Breast epithelium (tissue), 4 donors: ENCODE measurements around the gene PTPRF. TPM values are rescaled to one million over a fixed set of nuclear protein-coding genes. Genes with fewer than 3 reads are reported as not detected.

Source experiments
- DNase-seq, 2 donors: peaks; one replicate each; pipeline ENCODE4 v3.0.0-alpha.2; 2019; ENCODE audit warnings: low spot score in 2 of 2
- H3K27ac ChIP-seq, 2 donors: fragments of 200-600 bp; sonication (generic) in 1 of 2; one replicate each; pipeline ENCODE4 v1.5.1; 2016 to 2019; ENCODE audit warnings: mild to moderate bottlenecking in 1 of 2
- H3K27me3 ChIP-seq, 2 donors: fragments of 200-600 bp; sonication (generic) in 1 of 2; one replicate each; pipeline versions ENCODE4 v1.5.1 to v1.6.0; 2017 to 2019; ENCODE audit warnings: control low read depth in 1 of 2, mild to moderate bottlenecking in 1 of 2
- H3K36me3 ChIP-seq: fragments of 200-600 bp; one replicate; pipeline ENCODE4 v1.5.1; 2019
- H3K4me1 ChIP-seq, 2 donors: fragments of 200-600 bp; sonication (generic); one replicate each; pipeline ENCODE4 v1.5.1; 2016 to 2019; ENCODE audit warnings: control low read depth in 1 of 2
- H3K4me3 ChIP-seq, 3 donors: fragments of 200-600 bp; sonication (generic); 1 replicate in 2 of 3; 2 replicates in 1 of 3; pipeline ENCODE4 v1.5.1; 2016 to 2019; ENCODE audit warnings: mild to moderate bottlenecking in 3 of 3, moderate library complexity in 2 of 3
- H3K9me3 ChIP-seq, 2 donors: fragments of 200-600 bp; sonication (generic) in 1 of 2; one replicate each; pipeline ENCODE4 v1.5.1; 2016 to 2019; ENCODE audit warnings: control low read depth in 1 of 2
- CTCF ChIP-seq, 3 donors: fragments of 450-650 bp; IDR thresholded peaks; one replicate each; pipeline ENCODE4 v1.5.1; 2016 to 2017; ENCODE audit warnings: antibody characterized with exemption in 3 of 3, mild to moderate bottlenecking in 3 of 3, moderate library complexity in 3 of 3
- POLR2A ChIP-seq: fragments of 450-650 bp; IDR thresholded peaks from one replicate; pipeline ENCODE4 v1.6.1; 2016; ENCODE audit warnings: antibody characterized with exemption, mild to moderate bottlenecking, moderate library complexity
- POLR2AphosphoS5 ChIP-seq, 3 donors: sonication (generic); formaldehyde crosslinking; IDR thresholded peaks; one replicate each; pipeline ENCODE4 v1.6.1; 2017; ENCODE audit warnings: antibody characterized with exemption in 3 of 3
- intact Hi-C: fragments of 100-400 bp; cut with DNase I; formaldehyde crosslinking; loops from one replicate; pipeline ENCODE4 v1.15.1; 2023; ENCODE audit warnings: low total_unique reads
- total RNA-seq, 3 donors: library from RNA; depleted of rRNA; stranded (reverse); fragments of >200 nt; gene quantifications; one replicate each; pipeline ENCODE4 v1.1.0, GENCODE V29; 2016

Gene PTPRF
- total RNA-seq, 3 donors from 2014 or later, result 109 to 149 (median 116) TPM

GRCh38 chr1:43569175-43569574 lies 38.5 kb downstream of the PTPRF start:
- intact Hi-C loops, result no loop called here
- no peak overlapping the region for H3K27ac ChIP-seq
- no peak for DNase-seq
- no peaks in the 10 kb centered on the region for H3K9me3 ChIP-seq
- H3K4me1 ChIP-seq, result peaks cover 4 to 8% of the 10 kb centered on the region in 2 donors
- H3K36me3 ChIP-seq, result no peaks in the 10 kb centered on the region
- TF ChIP-seq CTCF (IDR thresholded peaks at IDR 0.05) (no peak), POLR2AphosphoS5 (IDR thresholded peaks at IDR 0.05) (no peak), POLR2A (no peak)
- no peaks in the 10 kb centered on the region for H3K27me3 ChIP-seq
- H3K4me3 ChIP-seq, result no peak overlapping the region

GRCh38 chr1:43570277-43570676 lies 39.6 kb downstream of the PTPRF start:
- H3K4me3 ChIP-seq, result no peak overlapping the region
- H3K4me1 ChIP-seq, result peaks cover 0 to 2% of the 10 kb centered on the region in 2 donors
- no peaks in the 10 kb centered on the region for H3K27me3 ChIP-seq
- TF ChIP-seq CTCF (IDR thresholded peaks at IDR 0.05) (no peak), POLR2A (no peak), POLR2AphosphoS5 (IDR thresholded peaks at IDR 0.05) (no peak)
- H3K9me3 ChIP-seq, result no peaks in the 10 kb centered on the region
- DNase-seq, result no peak
- H3K27ac ChIP-seq, result no peak overlapping the region
- no peaks in the 10 kb centered on the region for H3K36me3 ChIP-seq
- intact Hi-C loops, result no loop called here

GRCh38 chr1:43570715-43571114 lies 40.0 kb downstream of the PTPRF start:
- DNase-seq, result no peak
- Histone ChIP-seq H3K27ac (no peak overlapping the region), H3K4me1 (peaks cover 0 to 2% of the 10 kb centered on the region in 2 donors), H3K36me3 (no peaks in the 10 kb centered on the region), H3K27me3 (no peaks in the 10 kb centered on the region), H3K4me3 (no peak overlapping the region), H3K9me3 (no peaks in the 10 kb centered on the region)
- TF ChIP-seq POLR2AphosphoS5 (IDR thresholded peaks at IDR 0.05), result no peak
- TF ChIP-seq CTCF (IDR thresholded peaks at IDR 0.05), result no peak
- TF ChIP-seq POLR2A, result no peak
- intact Hi-C loops, result no loop called here

GRCh38 chr1:43572084-43572483 lies 41.4 kb downstream of the PTPRF start:
- no peaks in the 10 kb centered on the region for H3K36me3 ChIP-seq

GRCh38 chr1:43572538-43572937 lies 41.9 kb downstream of the PTPRF start:
- H3K27me3 ChIP-seq, result no peaks in the 10 kb centered on the region
- H3K36me3 ChIP-seq, result no peaks in the 10 kb centered on the region
- intact Hi-C loops, result no loop called here
- no peak overlapping the region for H3K27ac ChIP-seq
- peaks cover 0 to 4% of the 10 kb centered on the region in 2 donors for H3K4me1 ChIP-seq
- TF ChIP-seq CTCF (IDR thresholded peaks at IDR 0.05), result no peak
- no peaks in the 10 kb centered on the region for H3K9me3 ChIP-seq
- H3K4me3 ChIP-seq, result no peak overlapping the region
- DNase-seq, result no peak

More at GRCh38 chr1:43572084-43572483, 41.4 kb downstream of the PTPRF start:
- Histone ChIP-seq H3K27ac (no peak overlapping the region), H3K27me3 (no peaks in the 10 kb centered on the region), H3K4me1 (no peaks in the 10 kb centered on the region), H3K9me3 (no peaks in the 10 kb centered on the region), H3K4me3 (no peak overlapping the region)
- TF ChIP-seq CTCF (IDR thresholded peaks at IDR 0.05) (no peak), POLR2AphosphoS5 (IDR thresholded peaks at IDR 0.05) (no peak), POLR2A (no peak)
- intact Hi-C loops, result no loop called here
- DNase-seq, result no peak
